Neural cell (in vitro differentiated cells): ENCODE results near the gene CABYR.

ENCODE experiments used
- SMC3 ChIP-seq: fragments of 450-650 bp; conservative IDR thresholded peaks from 2 replicates; pipeline ENCODE4 v1.6.1; 2014; ENCODE audit warnings: antibody characterized with exemption, mild to moderate bottlenecking, moderate library complexity; ENCODE audit not compliant: poor library complexity
- TF ChIP-seq, protein P1 (sequence below): fragments of 450-650 bp; IDR thresholded peaks from 2 replicates; pipeline ENCODE4 v1.5.1; 2014; ENCODE audit warnings: antibody characterized with exemption, mild to moderate bottlenecking, moderate library complexity; ENCODE audit not compliant: poor library complexity, severe bottlenecking

DNA sequence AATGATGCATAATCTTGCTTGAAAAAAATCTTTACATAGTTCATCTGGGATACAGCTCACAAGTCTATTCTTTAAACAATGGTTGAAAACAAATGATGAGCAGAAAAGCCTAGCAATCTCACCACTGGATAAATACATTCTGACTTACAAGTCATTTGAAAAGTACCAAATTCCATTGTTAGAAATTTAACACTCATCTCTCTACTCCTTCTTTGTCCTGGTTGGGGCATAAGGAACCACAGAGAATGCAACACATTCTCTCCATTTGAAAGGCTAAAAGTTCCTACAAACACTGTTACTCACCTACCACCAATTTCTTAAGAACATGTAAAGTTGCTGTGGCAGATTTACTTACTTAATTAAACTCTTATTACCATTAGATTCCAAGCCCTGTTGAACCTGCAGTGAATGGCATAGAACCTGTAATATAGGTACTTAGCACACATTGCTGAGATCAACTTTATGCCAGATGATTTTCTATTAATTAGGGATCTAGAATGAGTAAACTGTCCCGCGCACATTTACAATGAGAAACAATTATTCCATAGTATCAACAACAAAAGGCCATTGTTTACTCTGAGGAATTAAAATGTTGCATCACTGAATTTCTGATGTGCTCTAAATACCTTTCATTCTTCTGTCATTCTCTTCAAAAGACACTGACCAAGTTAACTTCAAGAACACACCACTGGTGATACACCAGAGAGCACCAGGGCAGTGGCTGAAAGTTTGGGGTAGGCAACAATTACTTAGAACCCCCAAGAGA, 69.6 kb downstream of the CABYR start:
- TF ChIP-seq, protein P1, sequence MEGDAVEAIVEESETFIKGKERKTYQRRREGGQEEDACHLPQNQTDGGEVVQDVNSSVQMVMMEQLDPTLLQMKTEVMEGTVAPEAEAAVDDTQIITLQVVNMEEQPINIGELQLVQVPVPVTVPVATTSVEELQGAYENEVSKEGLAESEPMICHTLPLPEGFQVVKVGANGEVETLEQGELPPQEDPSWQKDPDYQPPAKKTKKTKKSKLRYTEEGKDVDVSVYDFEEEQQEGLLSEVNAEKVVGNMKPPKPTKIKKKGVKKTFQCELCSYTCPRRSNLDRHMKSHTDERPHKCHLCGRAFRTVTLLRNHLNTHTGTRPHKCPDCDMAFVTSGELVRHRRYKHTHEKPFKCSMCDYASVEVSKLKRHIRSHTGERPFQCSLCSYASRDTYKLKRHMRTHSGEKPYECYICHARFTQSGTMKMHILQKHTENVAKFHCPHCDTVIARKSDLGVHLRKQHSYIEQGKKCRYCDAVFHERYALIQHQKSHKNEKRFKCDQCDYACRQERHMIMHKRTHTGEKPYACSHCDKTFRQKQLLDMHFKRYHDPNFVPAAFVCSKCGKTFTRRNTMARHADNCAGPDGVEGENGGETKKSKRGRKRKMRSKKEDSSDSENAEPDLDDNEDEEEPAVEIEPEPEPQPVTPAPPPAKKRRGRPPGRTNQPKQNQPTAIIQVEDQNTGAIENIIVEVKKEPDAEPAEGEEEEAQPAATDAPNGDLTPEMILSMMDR: no peak
- no peak for TF ChIP-seq SMC3
